DOHH2 (cell line): ENCODE measurements around the gene GPR119.

Experiments used
- CTCF ChIP-seq: fragments of 200-600 bp; sonication (generic); IDR thresholded peaks from one replicate; pipeline ENCODE4 v1.5.1; 2014; ENCODE audit warnings: antibody characterized with exemption, mild to moderate bottlenecking, low read depth, low read length; ENCODE audit not compliant: poor library complexity, severe bottlenecking
- EZH2phosphoT487 ChIP-seq: fragments of 200-600 bp; sonication (generic); IDR thresholded peaks from 2 replicates; pipeline ENCODE4 v1.6.1; 2017; ENCODE audit warnings: borderline replicate concordance, mild to moderate bottlenecking, antibody characterized with exemption, low read length, moderate library complexity, mixed read lengths

- TF ChIP-seq CTCF (no peak), EZH2phosphoT487 (no peak)
These were observed 9.9 kb upstream of the GPR119 start for GRCh38 chrX:130395341-130395740.
